Left renal cortex interstitium (tissue), 4 donors: ENCODE results near the gene FAAP100. TPM values are rescaled to one million over a fixed set of nuclear protein-coding genes. Genes with fewer than 3 reads are reported as not detected.

Experiments
- DNase-seq, 4 donors: peaks; one replicate each; pipeline ENCODE4 v3.0.0-alpha.2; 2013; ENCODE audit warnings: low read depth in 4 of 4, low spot score in 2 of 4, missing footprints in 1 of 4
- polyA plus RNA-seq, 4 donors: library from polyadenylated mRNA; unstranded; fragments of 120-200 nt; gene quantifications; one replicate each; pipeline ENCODE4 v1.2.1, GENCODE V29; 2013; ENCODE audit not compliant: insufficient read length in 4 of 4

The FAAP100 gene
- polyA plus RNA-seq, 4 donors: 17.0 to 38.4 (median 31.2) TPM

DNA sequence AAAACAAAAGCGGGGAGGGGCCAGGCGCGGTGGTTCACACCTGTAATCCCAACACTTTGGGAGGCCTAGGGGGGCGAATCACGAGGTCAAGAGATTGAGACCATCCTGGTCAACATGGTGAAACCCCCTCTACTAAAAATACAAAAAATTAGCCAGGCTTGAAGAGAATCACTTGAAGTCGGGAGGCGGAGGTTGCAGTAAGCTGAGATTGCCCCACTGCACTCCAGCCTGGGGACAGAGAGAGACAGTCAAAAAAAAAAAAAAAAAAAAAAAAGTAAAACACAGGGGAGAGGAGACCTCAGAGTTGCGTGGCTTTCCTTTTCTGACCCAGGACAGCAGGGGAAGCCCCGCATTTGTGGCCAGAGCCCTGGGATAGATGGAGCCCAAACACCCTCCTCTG lies 59.4 kb downstream of the FAAP100 start:
- no peak for DNase-seq

DNA sequence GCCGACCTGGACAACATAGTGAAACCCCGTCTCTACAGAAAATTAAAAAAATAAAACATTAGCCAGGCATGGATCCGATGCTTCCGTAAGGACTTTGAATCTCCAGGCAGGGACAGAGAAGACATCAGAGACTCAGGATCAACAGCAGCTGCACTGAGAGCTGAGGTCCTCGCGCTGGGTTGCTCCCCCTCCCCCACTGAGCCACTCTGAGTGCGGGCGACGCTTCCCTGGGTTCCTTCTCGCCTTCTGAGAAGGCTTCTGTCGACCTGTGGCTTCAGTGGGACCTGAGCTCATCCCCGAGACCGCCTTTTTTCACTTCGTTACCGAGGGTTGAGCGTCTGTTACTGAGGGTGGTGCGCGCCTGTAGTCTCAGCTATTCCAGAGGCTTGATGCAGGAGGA lies 60.0 kb downstream of the FAAP100 start:
- DNase-seq: no peak

DNA sequence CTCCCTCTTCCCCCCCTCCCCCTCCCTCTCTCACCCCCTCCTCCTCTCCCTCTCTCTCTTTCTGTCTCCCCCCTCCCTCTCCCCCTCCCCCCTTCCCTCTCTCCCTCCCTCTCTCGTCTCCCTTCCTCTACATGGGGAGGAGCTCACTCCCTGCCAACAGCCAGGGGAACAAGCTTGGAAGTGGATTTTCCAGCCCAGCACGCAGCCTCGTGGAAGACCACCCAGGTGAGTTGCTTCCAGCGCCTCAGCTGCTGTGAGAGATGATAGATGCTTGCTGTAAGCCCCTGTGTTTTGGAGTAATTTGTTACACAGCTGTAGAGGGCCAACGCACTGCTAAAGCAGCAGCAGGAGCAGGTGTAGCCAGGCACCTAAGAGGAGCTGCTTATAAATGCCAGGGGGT lies 60.4 kb downstream of the FAAP100 start:
- no peak for DNase-seq

- no peak for DNase-seq
Measured at GRCh38 chr17:81491181-81491581, 61.0 kb downstream of the FAAP100 start.

GRCh38 chr17:81489998-81490992 lies 61.9 kb downstream of the FAAP100 start:
- DNase-seq: no peak

Other genes starting within 250 kb of the FAAP100 start
- gene BAHCC1, start 156.9 kb downstream of the FAAP100 start, polyA plus RNA-seq: 10 to 100 TPM; 12.2 to 33.4 (median 23.2) TPM
- gene ACTG1, start 39.6 kb downstream of the FAAP100 start, polyA plus RNA-seq: 1,000 to 10,000 TPM; 2,963 to 3,733 (median 3,267) TPM
- gene FSCN2, start 24.0 kb downstream of the FAAP100 start, polyA plus RNA-seq: 1 to 10 TPM; 1.3 to 2.8 (median 2.1) TPM
- 10 to 100 TPM; 51.2 to 75.3 (median 63.8) TPM for gene NPLOC4, start 84.8 kb upstream of the FAAP100 start, polyA plus RNA-seq
- 1 to 10 TPM; 1.9 to 7.7 (median 2.8) TPM for gene TSPAN10, start 84.8 kb upstream of the FAAP100 start, polyA plus RNA-seq
- 10 to 100 TPM; 13.5 to 16.8 (median 14.8) TPM for gene PDE6G, start 104.2 kb upstream of the FAAP100 start, polyA plus RNA-seq
- gene OXLD1, start 114.3 kb upstream of the FAAP100 start, polyA plus RNA-seq: 10 to 100 TPM; 14.6 to 28.2 (median 19.5) TPM
- gene CCDC137, start 114.4 kb upstream of the FAAP100 start, polyA plus RNA-seq: 10 to 100 TPM; 11.4 to 21.0 (median 19.0) TPM
- gene ARL16, start 131.4 kb upstream of the FAAP100 start, polyA plus RNA-seq: 10 to 100 TPM; 37.0 to 54.7 (median 45.8) TPM
- 100 to 1,000 TPM in 2 of 4 donors, 10 to 100 TPM in 2; 79.9 to 124 (median 96.4) TPM for gene HGS, start 131.7 kb upstream of the FAAP100 start, polyA plus RNA-seq
- 10 to 100 TPM; 41.0 to 70.1 (median 51.4) TPM for gene MRPL12, start 151.0 kb upstream of the FAAP100 start, polyA plus RNA-seq
- gene SLC25A10, start 159.9 kb upstream of the FAAP100 start, polyA plus RNA-seq: 10 to 100 TPM; 11.7 to 22.9 (median 20.5) TPM